HepG2 (cell line): ENCODE results near the gene SLC34A3. TPM values are rescaled to one million over a fixed set of nuclear protein-coding genes. Genes with fewer than 3 reads are reported as not detected.

ENCODE experiments used
- KDM5A ChIP-seq: fragments of 200-600 bp; sonication (generic); IDR thresholded peaks from 2 replicates; pipeline ENCODE4 v1.7.0; 2018; ENCODE audit warnings: antibody characterized with exemption, mild to moderate bottlenecking, low read length, borderline replicate concordance
- MEIS2 ChIP-seq: sonication (generic); formaldehyde crosslinking; IDR thresholded peaks from 2 replicates; pipeline ENCODE4 v1.9.0; 2021; ENCODE audit warnings: mild to moderate bottlenecking, missing genetic modification reagents
- NFAT5 ChIP-seq: sonication (generic); formaldehyde crosslinking; IDR thresholded peaks from 2 replicates; pipeline ENCODE4 v1.4.0; 2020; ENCODE audit warnings: missing genetic modification reagents
- REXO4 ChIP-seq: sonication (generic); formaldehyde crosslinking; IDR thresholded peaks from 2 replicates; pipeline ENCODE4 v1.8.0; 2022; ENCODE audit warnings: missing genetic modification reagents, mild to moderate bottlenecking, borderline replicate concordance
- RFX1 ChIP-seq: fragments of 450-650 bp; IDR thresholded peaks from 2 replicates; pipeline ENCODE4 v1.6.1; 2017
- ZNF318 ChIP-seq: sonication (generic); formaldehyde crosslinking; IDR thresholded peaks from 2 replicates; pipeline ENCODE4 v1.4.0; 2020; ENCODE audit warnings: mild to moderate bottlenecking, missing genetic modification reagents
- polyA plus RNA-seq, 8 experiments: library from polyadenylated mRNA; depleted of rRNA in 3 of 8; stranded (reverse) in 7 of 8; unstranded in 1 of 8; fragments of >200 nt; fragmentation: Illumina TruSeq in 4 of 8; extraction: Trizol in 4 of 8; gene quantifications; 2 replicates each; pipeline versions ENCODE4 v1.2.1 to v1.2.3, GENCODE V29; 2011 to 2016; ENCODE audit warnings: low read depth in 4 of 8, missing spikeins in 1 of 8, mixed read lengths in 1 of 8; ENCODE audit not compliant: insufficient read depth in 1 of 8
- total RNA-seq, 5 experiments: library from RNA; depleted of rRNA; stranded (reverse); fragments of >200 nt; fragmentation: Illumina TruSeq; extraction: Trizol; gene quantifications; 2 replicates each; pipeline ENCODE4 v1.2.3, GENCODE V29; 2016; ENCODE audit warnings: low read depth in 1 of 5
- TF ChIP-seq, protein P1 (sequence below): sonication (generic); formaldehyde crosslinking; conservative IDR thresholded peaks from 2 replicates; pipeline ENCODE4 v1.8.1; 2023; ENCODE audit warnings: missing genetic modification reagents
- TF ChIP-seq, protein P2 (sequence below): sonication (generic); formaldehyde crosslinking; IDR thresholded peaks from 2 replicates; pipeline ENCODE4 v1.8.0; 2022; ENCODE audit warnings: low read depth, missing genetic modification reagents
- TF ChIP-seq, protein P3 (sequence below): sonication (generic); formaldehyde crosslinking; IDR thresholded peaks from 2 replicates; pipeline ENCODE4 v1.4.0; 2020; ENCODE audit warnings: missing genetic modification reagents

Gene SLC34A3
- total and polyA plus RNA-seq, 2 of the 13 experiments (the other 11 are each of a cell fraction or from before 2014, with no cell fraction given): 0.07 to 1.0 TPM

DNA sequence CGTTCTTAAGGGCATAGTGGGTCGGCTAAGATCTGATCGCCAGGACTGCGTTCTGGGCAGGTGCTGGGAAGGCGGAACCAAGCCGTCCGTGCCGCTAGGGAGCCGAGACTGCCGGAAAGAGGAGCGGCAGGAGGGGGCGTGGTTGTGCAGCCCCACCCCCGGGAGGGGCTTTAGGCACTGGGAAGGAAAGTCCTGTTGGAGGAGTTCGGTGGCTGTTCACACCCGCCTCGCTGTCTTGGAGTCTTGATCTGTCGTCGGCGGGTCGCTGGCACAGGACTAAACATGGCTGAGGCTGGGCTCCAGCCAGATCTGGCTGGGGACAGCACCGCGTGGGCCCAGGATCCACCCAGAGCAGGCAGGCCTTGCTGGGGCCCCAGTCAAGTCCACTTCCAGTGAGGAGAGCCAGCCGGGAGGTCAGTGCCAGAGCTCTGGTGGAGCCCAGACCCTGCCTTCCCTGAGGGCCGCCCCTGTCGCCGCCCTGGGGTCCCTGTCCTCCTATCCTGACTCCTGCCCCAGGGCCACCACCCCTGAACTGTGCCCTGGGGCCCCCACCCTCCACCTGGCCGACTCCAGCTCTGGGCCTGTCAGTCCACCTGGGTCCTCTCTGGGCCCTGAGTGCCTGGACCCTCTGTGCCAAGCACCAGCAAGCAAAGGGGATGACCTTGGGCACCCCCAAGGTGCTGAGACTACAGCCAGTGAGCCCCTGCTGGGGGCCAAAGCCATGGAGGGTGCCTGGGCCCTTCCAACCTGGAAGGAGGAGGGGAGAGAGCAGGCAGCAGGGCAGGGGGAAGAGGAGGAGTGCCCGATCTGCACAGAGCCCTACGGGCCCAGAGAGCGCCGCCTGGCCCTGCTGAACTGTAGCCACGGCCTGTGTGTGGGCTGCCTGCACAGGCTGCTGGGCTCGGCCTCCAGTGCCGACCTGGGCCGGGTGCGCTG lies 13.2 kb upstream of the SLC34A3 start (continued):
- TF ChIP-seq, protein P1, sequence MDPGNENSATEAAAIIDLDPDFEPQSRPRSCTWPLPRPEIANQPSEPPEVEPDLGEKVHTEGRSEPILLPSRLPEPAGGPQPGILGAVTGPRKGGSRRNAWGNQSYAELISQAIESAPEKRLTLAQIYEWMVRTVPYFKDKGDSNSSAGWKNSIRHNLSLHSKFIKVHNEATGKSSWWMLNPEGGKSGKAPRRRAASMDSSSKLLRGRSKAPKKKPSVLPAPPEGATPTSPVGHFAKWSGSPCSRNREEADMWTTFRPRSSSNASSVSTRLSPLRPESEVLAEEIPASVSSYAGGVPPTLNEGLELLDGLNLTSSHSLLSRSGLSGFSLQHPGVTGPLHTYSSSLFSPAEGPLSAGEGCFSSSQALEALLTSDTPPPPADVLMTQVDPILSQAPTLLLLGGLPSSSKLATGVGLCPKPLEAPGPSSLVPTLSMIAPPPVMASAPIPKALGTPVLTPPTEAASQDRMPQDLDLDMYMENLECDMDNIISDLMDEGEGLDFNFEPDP (CRISPR knock-in tag): no peak
- TF ChIP-seq REXO4 (CRISPR knock-in tag): no peak
- TF ChIP-seq, protein P2, sequence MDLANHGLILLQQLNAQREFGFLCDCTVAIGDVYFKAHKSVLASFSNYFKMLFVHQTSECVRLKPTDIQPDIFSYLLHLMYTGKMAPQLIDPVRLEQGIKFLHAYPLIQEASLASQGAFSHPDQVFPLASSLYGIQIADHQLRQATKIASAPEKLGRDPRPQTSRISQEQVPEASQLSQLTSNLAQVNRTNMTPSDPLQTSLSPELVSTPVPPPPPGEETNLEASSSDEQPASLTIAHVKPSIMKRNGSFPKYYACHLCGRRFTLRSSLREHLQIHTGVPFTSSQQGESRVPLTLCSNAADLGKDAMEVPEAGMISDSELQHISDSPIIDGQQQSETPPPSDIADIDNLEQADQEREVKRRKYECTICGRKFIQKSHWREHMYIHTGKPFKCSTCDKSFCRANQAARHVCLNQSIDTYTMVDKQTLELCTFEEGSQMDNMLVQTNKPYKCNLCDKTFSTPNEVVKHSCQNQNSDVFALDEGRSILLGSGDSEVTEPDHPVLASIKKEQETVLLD (CRISPR knock-in tag): no peak
- TF ChIP-seq NFAT5 (CRISPR knock-in tag): no peak
- no peak for TF ChIP-seq ZNF318
- TF ChIP-seq MEIS2: no peak
- TF ChIP-seq RFX1: no peak
- TF ChIP-seq, protein P3, sequence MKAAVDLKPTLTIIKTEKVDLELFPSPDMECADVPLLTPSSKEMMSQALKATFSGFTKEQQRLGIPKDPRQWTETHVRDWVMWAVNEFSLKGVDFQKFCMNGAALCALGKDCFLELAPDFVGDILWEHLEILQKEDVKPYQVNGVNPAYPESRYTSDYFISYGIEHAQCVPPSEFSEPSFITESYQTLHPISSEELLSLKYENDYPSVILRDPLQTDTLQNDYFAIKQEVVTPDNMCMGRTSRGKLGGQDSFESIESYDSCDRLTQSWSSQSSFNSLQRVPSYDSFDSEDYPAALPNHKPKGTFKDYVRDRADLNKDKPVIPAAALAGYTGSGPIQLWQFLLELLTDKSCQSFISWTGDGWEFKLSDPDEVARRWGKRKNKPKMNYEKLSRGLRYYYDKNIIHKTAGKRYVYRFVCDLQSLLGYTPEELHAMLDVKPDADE (CRISPR knock-in tag): no peak
- TF ChIP-seq KDM5A: peak; percentile 22; the same call in 1 of the 2 replicates
